ENCODE measurements around the gene ZNF200.
A peak's percentile ranks its signal among the peaks of the same experiment; 100 is the strongest.
"Not testable (repeated sequence)": the region's sequence is repeated elsewhere in the genome, so short reads cannot be mapped to it uniquely, and the experiment has no call there.

The ZNF200 gene

DNA sequence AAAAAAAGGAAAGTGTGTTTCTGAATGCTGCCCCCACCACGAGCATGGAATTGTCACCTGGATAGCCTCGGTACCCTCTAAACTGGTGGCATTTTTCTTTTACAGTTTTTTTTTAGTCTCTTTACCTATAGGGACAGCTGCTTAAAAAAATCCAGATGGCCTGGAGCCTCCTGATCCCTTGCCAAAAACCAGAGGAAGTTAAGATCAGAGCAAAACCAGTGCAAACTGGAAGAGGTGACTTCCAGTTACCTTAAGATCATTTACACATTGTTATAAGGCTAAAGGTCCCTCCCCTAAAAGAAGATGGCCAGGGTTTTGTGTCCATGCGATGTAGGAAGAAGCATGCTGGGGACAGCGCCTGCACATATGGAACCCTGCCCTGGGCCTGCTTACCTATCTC lies 18.0 kb upstream of the ZNF200 start:
- DNase-seq (ENCODE audit: low read depth in 3 of 3), result no peak

- no peak for DNase-seq (ENCODE audit: low read depth in 3 of 3)
These were observed 14.5 kb upstream of the ZNF200 start for GRCh38 chr16:3249451-3249850.

DNA sequence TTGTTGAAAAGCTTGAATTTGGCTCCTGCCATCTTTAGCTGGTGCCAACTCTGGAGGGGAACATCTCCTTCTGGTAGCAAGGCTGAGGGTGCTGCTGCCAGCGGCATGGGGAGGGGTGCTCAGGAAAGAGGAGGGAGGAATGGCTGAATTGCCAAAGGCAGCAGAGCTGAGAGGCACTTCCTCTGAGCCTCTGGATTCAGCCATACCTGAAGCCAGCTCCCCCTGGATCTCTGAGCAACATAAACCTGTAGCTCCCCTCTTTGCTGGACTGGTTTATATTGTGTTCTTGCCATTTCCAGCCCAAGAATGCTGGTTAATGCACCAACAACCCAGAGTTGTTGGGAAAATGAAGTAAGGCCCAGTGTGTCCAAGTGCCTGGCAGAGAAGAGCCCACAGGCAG lies 14.1 kb upstream of the ZNF200 start:
- DNase-seq (ENCODE audit: low read depth in 3 of 3), result no peak

DNA sequence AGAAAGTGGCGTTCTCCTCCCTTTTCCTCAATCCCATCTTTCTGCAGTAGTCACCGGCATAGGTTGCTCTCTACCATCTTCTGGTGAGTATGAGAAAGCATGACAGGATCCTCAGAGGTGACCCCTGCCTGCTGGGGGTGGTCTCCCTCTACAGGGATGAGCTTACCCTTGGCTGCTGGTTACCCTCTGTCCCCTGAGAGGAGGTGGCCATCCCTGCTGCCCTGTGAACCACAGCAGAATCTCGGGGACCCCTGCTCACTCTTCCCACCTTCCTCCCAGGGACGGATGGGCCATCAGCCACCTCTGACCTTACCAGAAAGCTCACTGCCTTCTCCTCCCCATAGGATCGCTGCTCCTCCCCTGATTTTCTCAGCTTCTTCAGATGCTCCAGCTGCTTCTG lies 13.6 kb upstream of the ZNF200 start:
- no peak for DNase-seq (ENCODE audit: low read depth in 3 of 3)

DNA sequence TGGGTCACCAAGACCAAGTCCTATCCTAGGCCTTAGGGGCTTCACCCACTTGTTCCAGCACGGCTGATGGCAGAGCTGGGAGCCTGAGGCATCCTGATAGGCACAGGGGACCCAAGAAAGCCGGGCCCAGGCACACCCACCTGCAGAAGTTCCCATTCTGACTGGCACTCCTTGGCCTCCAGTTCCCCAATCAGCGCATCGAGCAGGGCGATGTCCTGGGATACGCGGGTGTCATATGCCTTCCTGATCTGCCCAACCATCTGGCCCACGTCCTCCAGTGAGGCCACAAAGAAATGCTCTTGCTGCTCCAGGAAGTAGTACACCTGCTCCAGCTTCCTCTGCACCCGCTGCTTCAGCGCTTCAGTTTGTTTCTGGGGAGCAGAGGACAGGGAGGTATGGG lies 11.9 kb upstream of the ZNF200 start:
- no peak for DNase-seq (ENCODE audit: low read depth in 3 of 3)

DNA sequence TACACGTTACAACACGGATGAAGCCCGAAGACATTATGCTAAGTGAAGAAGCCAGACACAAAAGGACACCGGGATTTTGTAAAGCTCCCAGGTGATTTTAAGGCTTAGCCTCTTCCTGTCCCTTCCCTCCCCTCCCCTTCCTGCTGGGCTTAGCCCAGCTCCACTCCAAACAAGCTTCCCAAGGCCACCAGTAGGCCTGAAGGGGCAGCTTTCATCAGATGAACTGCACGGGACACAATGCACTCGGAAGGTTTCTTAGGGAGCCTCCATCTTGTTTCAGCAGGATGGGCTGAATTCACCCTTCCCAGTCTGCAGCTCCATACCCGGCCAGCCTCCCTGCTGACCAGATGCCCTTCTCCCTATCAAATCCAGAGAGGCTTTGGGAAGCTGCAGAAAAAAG lies 11.0 kb upstream of the ZNF200 start:
- no peak for DNase-seq (ENCODE audit: low read depth in 3 of 3)

- DNase-seq (ENCODE audit: low read depth in 3 of 3), result no peak
These were observed 8.9 kb upstream of the ZNF200 start for GRCh38 chr16:3243882-3244281.

- DNase-seq (ENCODE audit: low read depth in 3 of 3), result no peak
These were observed 7.8 kb upstream of the ZNF200 start for GRCh38 chr16:3242709-3243108.

DNA sequence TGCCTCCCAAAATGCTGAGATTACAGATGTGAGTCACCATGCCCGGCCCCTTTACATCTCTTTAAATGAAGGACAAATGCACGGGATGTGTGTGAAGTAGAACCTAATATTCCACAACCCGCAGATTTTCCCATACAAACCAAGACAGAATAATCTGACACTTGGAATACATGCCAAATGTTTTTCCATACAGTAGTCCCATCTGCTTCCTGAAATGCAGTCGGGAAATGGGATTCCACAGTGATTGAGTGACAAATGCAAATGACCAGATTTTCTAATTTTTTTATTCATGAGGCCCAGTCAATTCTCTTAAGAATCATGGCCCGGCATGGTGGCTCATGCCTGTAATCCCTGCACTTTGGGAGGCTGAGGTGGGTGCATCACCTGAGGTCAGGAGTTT lies 6.8 kb upstream of the ZNF200 start:
- DNase-seq (ENCODE audit: low read depth in 3 of 3), result no peak

GRCh38 chr16:3235856-3236669 lies 1.1 kb upstream of the ZNF200 start:
- DNase-seq (ENCODE audit: low read depth in 3 of 3), result peak in 2 of 3 donors; percentile 11 to 16

DNA sequence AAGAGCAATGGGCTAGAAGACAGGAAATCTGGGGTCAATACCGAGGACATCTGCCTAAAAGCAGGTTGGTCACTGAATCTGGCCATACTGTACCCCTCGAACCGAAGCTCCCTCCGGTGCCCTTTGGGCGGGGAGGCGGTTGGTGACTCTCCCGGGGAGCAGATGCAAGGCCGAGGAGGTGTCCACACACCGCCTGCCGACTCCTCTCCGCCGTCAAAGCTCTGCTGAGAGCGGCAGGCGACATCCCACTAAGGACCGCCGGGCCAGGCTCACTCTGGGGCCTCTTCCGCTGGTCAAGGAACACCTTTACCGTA lies 458 bp downstream of the ZNF200 start:
- DNase-seq (ENCODE audit: low read depth in 3 of 3), result peak in 1 of 3 donors; percentile 28

DNA sequence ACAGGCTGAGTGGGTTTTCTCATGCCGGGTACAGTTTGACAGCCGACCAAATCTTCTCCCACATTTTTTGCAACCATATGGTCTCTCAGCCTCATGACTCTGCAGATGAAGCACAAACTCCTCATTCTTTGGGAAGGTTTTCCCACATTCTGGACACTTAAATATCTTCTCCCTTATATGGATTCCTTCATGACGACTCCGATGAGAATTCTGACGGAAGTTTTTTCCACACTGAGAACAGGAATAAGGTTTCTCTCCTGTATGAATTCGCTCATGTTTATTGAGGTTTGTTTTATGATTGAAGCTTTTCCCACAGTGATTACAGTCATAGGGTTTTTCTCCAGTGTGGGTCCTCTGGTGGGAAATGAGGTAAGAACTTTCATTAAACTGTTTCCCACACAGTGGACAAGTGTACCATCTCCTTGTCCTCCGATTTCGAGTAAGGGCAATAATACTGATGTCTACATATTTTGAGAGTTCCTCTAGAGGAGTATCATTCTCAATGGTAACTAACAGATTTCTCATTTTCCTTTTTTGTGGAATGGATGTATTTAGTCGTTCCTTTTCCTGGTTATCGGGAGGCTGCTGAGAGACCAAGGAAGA lies 10.9 kb downstream of the ZNF200 start:
- DNase-seq (ENCODE audit: low read depth in 3 of 3), result no peak

DNA sequence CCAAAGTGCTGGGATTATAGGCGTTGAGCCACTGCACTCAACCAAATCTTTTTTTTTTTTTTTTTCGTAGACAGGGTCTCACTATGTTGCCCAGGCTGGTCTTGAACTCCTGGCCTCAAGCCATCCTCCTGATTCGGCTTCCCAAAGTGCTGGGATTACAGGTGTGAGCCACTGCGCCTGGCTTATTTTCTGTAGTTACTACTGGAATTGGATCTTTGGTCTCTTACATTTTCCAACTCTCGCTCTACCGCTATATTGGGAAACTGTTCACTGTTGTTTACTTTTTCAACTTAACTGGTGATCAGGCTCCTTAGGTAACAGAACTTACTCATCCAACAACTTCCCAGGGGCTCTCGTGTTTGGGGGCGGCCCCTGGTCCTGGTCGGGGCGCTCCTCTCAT lies 14.1 kb downstream of the ZNF200 start:
- no peak for DNase-seq (ENCODE audit: low read depth in 3 of 3)

GRCh38 chr16:3216263-3216640 lies 18.7 kb downstream of the ZNF200 start:
- DNase-seq (ENCODE audit: low read depth in 3 of 3), result no peak

DNA sequence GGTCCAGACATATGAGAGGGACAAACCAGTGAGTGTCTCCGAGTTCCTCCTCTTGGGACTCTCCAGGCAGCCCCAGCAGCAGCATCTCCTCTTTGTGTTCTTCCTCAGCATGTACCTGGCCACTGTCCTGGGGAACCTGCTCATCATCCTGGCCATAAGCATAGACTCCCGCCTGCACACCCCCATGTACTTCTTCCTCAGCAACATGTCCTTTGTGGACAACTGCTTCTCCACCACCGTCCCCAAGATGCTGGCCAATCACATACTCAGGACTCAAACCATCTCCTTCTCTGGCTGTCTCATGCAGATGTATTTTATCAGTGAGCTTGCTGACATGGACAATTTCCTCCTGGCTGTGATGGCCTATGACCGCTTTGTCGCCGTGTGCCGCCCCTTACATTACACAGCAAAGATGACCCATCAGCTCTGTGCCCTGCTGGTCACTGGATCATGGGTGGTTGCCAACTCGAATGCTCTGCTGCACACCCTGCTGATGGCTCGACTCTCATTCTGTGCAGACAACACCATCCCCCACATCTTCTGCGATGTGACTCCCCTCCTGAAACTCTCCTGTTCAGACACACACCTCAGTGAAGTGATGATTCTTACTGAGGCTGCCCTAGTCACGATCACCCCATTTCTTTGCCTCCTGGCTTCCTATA lies 19.2 kb downstream of the ZNF200 start:
- DNase-seq (ENCODE audit: low read depth in 3 of 3), result no peak

DNA sequence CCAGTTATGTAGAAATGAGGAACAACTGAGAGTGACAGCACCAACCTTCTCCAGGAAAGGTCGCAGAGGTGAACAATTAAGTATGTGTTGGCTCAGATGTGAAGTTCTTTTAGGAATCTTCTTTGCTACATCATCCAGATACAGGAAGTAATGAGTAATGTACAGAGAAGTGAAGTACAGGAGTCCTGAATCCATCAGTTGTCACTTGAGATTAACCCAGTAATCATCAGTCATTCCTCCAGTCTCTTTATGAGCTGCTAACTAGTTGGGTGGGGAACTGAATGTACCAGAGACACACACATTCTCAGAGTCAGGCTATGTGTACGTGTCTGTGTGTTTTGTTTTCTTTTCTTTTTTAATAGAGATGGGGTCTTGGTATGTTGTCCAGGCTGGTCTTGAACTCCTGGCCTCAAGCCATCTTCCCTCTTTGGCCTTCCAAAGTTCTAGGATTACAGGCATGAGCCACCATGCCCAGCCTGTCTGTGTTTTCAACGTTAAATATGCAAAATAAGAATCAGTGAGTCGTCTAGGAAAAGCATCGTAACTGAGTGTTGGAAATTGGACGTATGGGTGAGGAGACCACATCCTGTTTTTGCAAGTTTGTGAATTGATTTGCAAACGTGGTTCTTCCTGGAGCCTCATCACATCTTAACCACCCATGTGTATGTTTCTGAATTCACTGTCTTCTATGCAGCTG lies 19.9 kb downstream of the ZNF200 start:
- DNase-seq (ENCODE audit: low read depth in 3 of 3), result peak in 1 of 3 donors; percentile 23

GRCh38 chr16:3212567-3212966 lies 22.4 kb downstream of the ZNF200 start:
- DNase-seq (ENCODE audit: low read depth in 3 of 3), result no peak

GRCh38 chr16:3212006-3212405 lies 23.0 kb downstream of the ZNF200 start:
- DNase-seq (ENCODE audit: low read depth in 3 of 3), result no peak

- no peak for DNase-seq (ENCODE audit: low read depth in 3 of 3)
These were observed 27.6 kb downstream of the ZNF200 start for GRCh38 chr16:3207086-3207953.

DNA sequence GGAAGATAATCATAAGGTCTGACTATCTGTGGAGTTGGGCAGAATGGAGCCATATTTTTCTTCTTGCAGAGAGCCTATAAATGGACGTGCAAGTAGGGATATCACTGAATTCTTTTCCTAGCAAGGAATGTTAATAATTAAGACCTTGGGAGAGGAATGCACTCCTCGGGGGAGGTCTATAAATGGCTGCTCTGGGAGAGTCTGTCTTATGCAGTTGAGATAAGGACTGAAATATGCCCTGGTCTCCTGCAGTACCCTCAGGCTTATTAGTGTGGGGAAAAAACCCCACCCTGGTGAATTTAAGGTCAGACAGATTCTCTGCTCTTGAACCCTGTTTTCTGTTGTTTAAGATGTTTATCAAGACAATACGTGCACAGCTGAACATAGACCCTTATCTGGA lies 29.0 kb downstream of the ZNF200 start:
- DNase-seq (ENCODE audit: low read depth in 3 of 3), result not testable (repeated sequence)

DNA sequence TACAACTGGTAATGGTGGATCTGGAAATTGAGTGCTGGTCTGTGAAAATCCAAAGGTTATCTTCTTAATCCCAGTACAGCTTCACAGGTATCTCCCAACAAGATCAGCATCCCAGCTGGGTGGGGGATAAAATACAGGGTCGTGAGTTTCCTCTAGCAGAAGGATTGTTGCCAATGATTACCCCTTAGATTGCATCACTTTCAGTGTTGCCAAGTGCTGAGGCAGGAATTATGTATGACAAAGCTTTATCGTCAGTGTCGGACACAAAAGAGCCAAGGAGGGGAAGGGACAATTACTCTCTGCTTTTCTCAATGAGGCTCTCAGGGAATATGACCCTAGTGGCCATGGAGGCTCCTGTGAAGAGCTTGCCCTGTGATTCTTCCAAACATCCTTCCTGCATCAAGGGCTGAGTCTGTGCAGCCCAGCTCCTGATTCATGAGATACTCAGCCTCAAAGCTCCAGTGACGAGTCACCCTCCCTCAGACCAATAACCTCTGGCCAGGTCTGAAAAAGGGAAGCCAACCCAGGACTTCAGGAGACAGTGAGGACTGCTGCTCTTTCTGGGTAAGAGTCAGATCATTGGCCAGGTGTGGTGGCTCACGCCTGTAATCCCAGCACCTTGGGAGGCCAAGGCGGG lies 31.9 kb downstream of the ZNF200 start:
- DNase-seq (ENCODE audit: low read depth in 3 of 3), result no peak
